H1 (cell line): Measurements from ENCODE around the gene ZNF91.

Source experiments
- CEBPB ChIP-seq: IDR thresholded peaks from 2 replicates; pipeline ENCODE4 v1.6.1; 2012; ENCODE audit warnings: low read depth, low read length
- CTCF ChIP-seq, 3 experiments: IDR thresholded peaks; 1 replicate in 2 of 3; 2 replicates in 1 of 3; pipeline versions ENCODE4 v1.5.1 to v1.6.1; 2011; ENCODE audit warnings: low read length in 3 of 3, mild to moderate bottlenecking in 3 of 3, inconsistent platforms in 2 of 3, low read depth in 1 of 3, moderate library complexity in 1 of 3; ENCODE audit not compliant: insufficient read depth in 1 of 3; ENCODE audit errors: control extremely low read depth in 1 of 3
- EGR1 ChIP-seq: IDR thresholded peaks from 2 replicates; pipeline ENCODE4 v1.6.1; 2011; ENCODE audit warnings: low read depth, low read length, borderline replicate concordance
- EZH2 ChIP-seq: fragments of 200-600 bp; sonication (generic); IDR thresholded peaks from 2 replicates; pipeline ENCODE4 v1.7.1; 2012; ENCODE audit warnings: low read depth, mild to moderate bottlenecking, moderate library complexity, low read length, inconsistent platforms; ENCODE audit not compliant: severe bottlenecking
- HDAC6 ChIP-seq: IDR thresholded peaks from one replicate; pipeline ENCODE4 v1.7.1; 2012; ENCODE audit warnings: low read depth, mild to moderate bottlenecking, inconsistent platforms, low read length, moderate library complexity
- JUND ChIP-seq: IDR thresholded peaks from 2 replicates; pipeline ENCODE4 v1.6.1; 2011; ENCODE audit warnings: mild to moderate bottlenecking, improper control_type of control experiment, low read length
- POLR2A ChIP-seq, 2 experiments: IDR thresholded peaks; 1 replicate in 1 of 2; 2 replicates in 1 of 2; pipeline ENCODE4 v1.6.1; 2011; ENCODE audit warnings: low read depth in 2 of 2, low read length in 2 of 2, mild to moderate bottlenecking in 2 of 2; ENCODE audit errors: control extremely low read depth in 1 of 2
- SIX5 ChIP-seq: IDR thresholded peaks from 2 replicates; pipeline ENCODE4 v1.6.1; 2011; ENCODE audit warnings: mild to moderate bottlenecking, low read depth, low read length
- TCF12 ChIP-seq: IDR thresholded peaks from 2 replicates; pipeline ENCODE4 v1.6.1; 2011; ENCODE audit warnings: low read depth, mild to moderate bottlenecking, low read length
- ZNF274 ChIP-seq: IDR thresholded peaks from 2 replicates; pipeline ENCODE4 v1.7.0; 2012; ENCODE audit warnings: low read length, borderline replicate concordance; ENCODE audit errors: extremely low read depth
- TF ChIP-seq, protein P1 (sequence below): IDR thresholded peaks from 2 replicates; pipeline ENCODE4 v1.6.1; 2011; ENCODE audit warnings: low read length, improper control_type of control experiment
- TF ChIP-seq, protein P2 (sequence below): IDR thresholded peaks from 2 replicates; pipeline ENCODE4 v1.6.1; 2012; ENCODE audit warnings: inconsistent platforms

DNA sequence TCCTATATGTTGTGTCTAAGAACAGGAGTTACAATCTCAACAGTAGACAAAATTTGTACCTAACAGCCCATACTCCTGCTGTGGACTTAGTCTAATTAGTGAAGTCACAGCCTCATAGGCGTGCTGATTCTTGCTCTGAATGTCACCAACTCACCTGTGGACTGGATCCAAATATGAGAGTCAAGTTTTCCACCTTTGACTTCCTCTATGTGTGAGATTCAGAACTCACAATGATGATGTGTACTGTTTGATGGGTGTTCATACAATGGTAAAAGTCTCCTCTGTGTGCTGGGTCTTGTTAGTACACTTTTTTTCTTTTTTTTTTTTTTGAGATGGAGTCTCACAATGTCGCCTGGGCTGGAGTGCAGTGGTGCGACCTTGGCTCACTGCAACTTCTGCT, 7.8 kb upstream of the ZNF91 start:
- TF ChIP-seq, protein P1, sequence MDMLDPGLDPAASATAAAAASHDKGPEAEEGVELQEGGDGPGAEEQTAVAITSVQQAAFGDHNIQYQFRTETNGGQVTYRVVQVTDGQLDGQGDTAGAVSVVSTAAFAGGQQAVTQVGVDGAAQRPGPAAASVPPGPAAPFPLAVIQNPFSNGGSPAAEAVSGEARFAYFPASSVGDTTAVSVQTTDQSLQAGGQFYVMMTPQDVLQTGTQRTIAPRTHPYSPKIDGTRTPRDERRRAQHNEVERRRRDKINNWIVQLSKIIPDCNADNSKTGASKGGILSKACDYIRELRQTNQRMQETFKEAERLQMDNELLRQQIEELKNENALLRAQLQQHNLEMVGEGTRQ, result no peak
- TF ChIP-seq EGR1, result no peak
- no peak for TF ChIP-seq EZH2
- TF ChIP-seq ZNF274, result no peak
- no peak for TF ChIP-seq POLR2A (IDR thresholded peaks at IDR 0.05; ENCODE audit: control extremely low read depth in 1 of 2, low read depth in 2 of 2, low read length in 2 of 2)
- TF ChIP-seq SIX5, result no peak
- no peak for TF ChIP-seq CTCF (IDR thresholded peaks at IDR 0.05; ENCODE audit: control extremely low read depth in 1 of 3, insufficient read depth in 1 of 3, low read depth in 1 of 3, low read length in 3 of 3)
- TF ChIP-seq, protein P2, sequence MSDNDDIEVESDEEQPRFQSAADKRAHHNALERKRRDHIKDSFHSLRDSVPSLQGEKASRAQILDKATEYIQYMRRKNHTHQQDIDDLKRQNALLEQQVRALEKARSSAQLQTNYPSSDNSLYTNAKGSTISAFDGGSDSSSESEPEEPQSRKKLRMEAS, result no peak
- no peak for TF ChIP-seq TCF12
- TF ChIP-seq HDAC6, result no peak
- no peak for TF ChIP-seq CEBPB
- TF ChIP-seq JUND, result no peak
